Measurements from ENCODE around the gene MEGF11. TPM values are rescaled to one million over a fixed set of nuclear protein-coding genes. Genes with fewer than 3 reads are reported as not detected.

MEGF11 gene
- polyA plus RNA-seq, 1 of the 3 experiments (the other 2 are of a cell fraction), result not detected

- Histone ChIP-seq H3K79me2 (ENCODE audit: insufficient read depth) (no peaks in the 10 kb centered on the region), H3K9me2 (no peaks in the 10 kb centered on the region), H3K4me3 (ENCODE audit: low read depth in 2 of 2, low read length in 1 of 2) (no peak overlapping the region), H3K36me3 (replicated peaks in 1 of 2; ENCODE audit: control insufficient read depth in 1 of 2, insufficient read depth in 2 of 2, low read length in 1 of 2) (no peaks in the 10 kb centered on the region), H3K27me3 (ENCODE audit: insufficient read depth) (peaks cover 21% of the 10 kb centered on the region; the same call in 1 of the 2 replicates), H3K9me3 (no peaks in the 10 kb centered on the region), H2AFZ (ENCODE audit: low read depth) (no peak overlapping the region), H3K4me1 (ENCODE audit: control insufficient read depth in 1 of 2, insufficient read depth in 2 of 2, low read depth in 1 of 2, low read length in 1 of 2) (peaks cover 0 to 8% of the 10 kb centered on the region in 2 experiments; a peak in 1 of 4 replicates), H3F3A (replicated peaks; ENCODE audit: insufficient read depth) (no peaks in the 10 kb centered on the region), H3K9ac (no peak overlapping the region), H3K27ac (ENCODE audit: low read depth in 2 of 2, low read length in 1 of 2) (no peak overlapping the region), H3K4me2 (no peak overlapping the region), H4K20me1 (ENCODE audit: insufficient read depth) (no peaks in the 10 kb centered on the region)
- ChIA-PET POLR2A (no interaction called here), CTCF (interaction anchor here (0.9 kb wide), 1 partner anchor 70 kb away, joined by 6 read pairs; no protein-coding TSS in a partner anchor)
- DNase-seq, result no peak
- TF ChIP-seq MEF2A (IDR thresholded peaks at IDR 0.05; ENCODE audit: borderline replicate concordance, low read depth), result no peak
- TF ChIP-seq, protein P1, sequence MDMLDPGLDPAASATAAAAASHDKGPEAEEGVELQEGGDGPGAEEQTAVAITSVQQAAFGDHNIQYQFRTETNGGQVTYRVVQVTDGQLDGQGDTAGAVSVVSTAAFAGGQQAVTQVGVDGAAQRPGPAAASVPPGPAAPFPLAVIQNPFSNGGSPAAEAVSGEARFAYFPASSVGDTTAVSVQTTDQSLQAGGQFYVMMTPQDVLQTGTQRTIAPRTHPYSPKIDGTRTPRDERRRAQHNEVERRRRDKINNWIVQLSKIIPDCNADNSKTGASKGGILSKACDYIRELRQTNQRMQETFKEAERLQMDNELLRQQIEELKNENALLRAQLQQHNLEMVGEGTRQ (IDR thresholded peaks at IDR 0.05; ENCODE audit: borderline replicate concordance, low read depth, low read length), result no peak
- no peak for TF ChIP-seq FOXJ3 (CRISPR knock-in tag; IDR thresholded peaks at IDR 0.05)
- TF ChIP-seq TEAD4 (IDR thresholded peaks at IDR 0.05; ENCODE audit: borderline replicate concordance, insufficient read depth), result no peak
- no peak for TF ChIP-seq EZH2phosphoT487 (IDR thresholded peaks at IDR 0.05; ENCODE audit: borderline replicate concordance, low read depth)
- no peak for TF ChIP-seq CTCF (IDR thresholded peaks at IDR 0.05)
- TF ChIP-seq TCF12 (IDR thresholded peaks at IDR 0.05), result no peak
- no peak for TF ChIP-seq EP300 (IDR thresholded peaks at IDR 0.05; ENCODE audit: borderline replicate concordance in 1 of 2, low read depth in 1 of 2, low read length in 1 of 2)
- no peak for TF ChIP-seq GABPA (IDR thresholded peaks at IDR 0.05; ENCODE audit: low read depth)
- no peak for TF ChIP-seq CHD2 (IDR thresholded peaks at IDR 0.05; ENCODE audit: low read length, partially characterized antibody)
- 36% methylated on average over 2 of the region's 2 CpGs for WGBS (ENCODE audit: low lambda C conversion rate)
These were observed 267.1 kb downstream of the MEGF11 start for GRCh38 chr15:65986416-65986815.

- Histone ChIP-seq H3K9me3 (no peaks in the 10 kb centered on the region), H3K27me3 (ENCODE audit: insufficient read depth) (peaks cover 12% of the 10 kb centered on the region; the same call in 1 of the 2 replicates), H2AFZ (ENCODE audit: low read depth) (no peak overlapping the region), H4K20me1 (ENCODE audit: insufficient read depth) (no peaks in the 10 kb centered on the region), H3K9me2 (no peaks in the 10 kb centered on the region), H3K4me3 (ENCODE audit: low read depth in 2 of 2, low read length in 1 of 2) (no peak overlapping the region), H3K4me2 (no peak overlapping the region), H3K79me2 (ENCODE audit: insufficient read depth) (no peaks in the 10 kb centered on the region), H3K27ac (ENCODE audit: low read depth in 2 of 2, low read length in 1 of 2) (no peak overlapping the region), H3K36me3 (replicated peaks in 1 of 2; ENCODE audit: control insufficient read depth in 1 of 2, insufficient read depth in 2 of 2, low read length in 1 of 2) (no peaks in the 10 kb centered on the region), H3K4me1 (ENCODE audit: control insufficient read depth in 1 of 2, insufficient read depth in 2 of 2, low read depth in 1 of 2, low read length in 1 of 2) (peaks cover 0 to 11% of the 10 kb centered on the region in 2 experiments; a peak in 1 of 4 replicates), H3F3A (replicated peaks; ENCODE audit: insufficient read depth) (no peaks in the 10 kb centered on the region), H3K9ac (no peak overlapping the region)
- WGBS (ENCODE audit: low lambda C conversion rate), result 56% methylated on average over 5 of the region's 5 CpGs
- ChIA-PET POLR2A (interaction anchor here (0.6 kb wide), 1 partner anchor 11 kb away, joined by 4 read pairs; no protein-coding TSS in a partner anchor), CTCF (interaction anchor here (0.6 kb wide), 1 partner anchor 45 kb away, joined by 3 read pairs; no protein-coding TSS in a partner anchor)
- no peak for DNase-seq
- TF ChIP-seq RFX5 (IDR thresholded peaks at IDR 0.05; ENCODE audit: low read length) (no peak), SIN3A (IDR thresholded peaks at IDR 0.05; ENCODE audit: borderline replicate concordance, low read depth, low read length) (no peak), POLR2AphosphoS5 (IDR thresholded peaks at IDR 0.05; ENCODE audit: low read depth, low read length) (no peak), REST (IDR thresholded peaks at IDR 0.05; ENCODE audit: low read depth, low read length) (no peak), JUND (IDR thresholded peaks at IDR 0.05) (no peak), RXRA (IDR thresholded peaks at IDR 0.05; ENCODE audit: borderline replicate concordance, low read depth) (no peak)
These were observed 268.2 kb downstream of the MEGF11 start for GRCh38 chr15:65985387-65985786.
